GM12874 (cell line): Measurements from ENCODE around the gene C10orf71.

Source experiments
- TF ChIP-seq, protein P1 (sequence below): IDR thresholded peaks from 2 replicates; pipeline ENCODE4 v1.5.1; 2011; ENCODE audit warnings: low read depth, mild to moderate bottlenecking, control low read depth, low read length, moderate library complexity; ENCODE audit not compliant: insufficient read depth

C10orf71 gene

DNA sequence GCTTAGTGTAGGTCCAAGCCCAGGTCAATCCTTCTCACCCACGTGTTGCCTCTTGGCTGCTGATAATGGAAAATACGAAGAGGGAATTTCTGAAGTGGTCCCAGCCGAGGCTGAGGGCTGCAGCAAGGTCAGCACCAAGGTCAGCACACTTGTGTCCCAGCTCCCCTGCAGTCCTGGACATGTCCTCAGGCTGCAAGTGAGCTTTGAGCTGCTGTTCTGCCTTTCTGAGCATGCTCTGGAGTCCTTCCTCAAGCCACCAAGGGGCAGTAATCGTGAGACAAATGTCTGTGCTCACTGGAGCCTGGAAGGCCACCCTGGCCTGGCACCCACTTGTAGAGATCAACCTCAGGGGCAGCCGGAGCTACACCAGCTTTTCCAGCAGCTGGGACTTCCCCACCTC, 68.6 kb downstream of the C10orf71 start:
- TF ChIP-seq, protein P1, sequence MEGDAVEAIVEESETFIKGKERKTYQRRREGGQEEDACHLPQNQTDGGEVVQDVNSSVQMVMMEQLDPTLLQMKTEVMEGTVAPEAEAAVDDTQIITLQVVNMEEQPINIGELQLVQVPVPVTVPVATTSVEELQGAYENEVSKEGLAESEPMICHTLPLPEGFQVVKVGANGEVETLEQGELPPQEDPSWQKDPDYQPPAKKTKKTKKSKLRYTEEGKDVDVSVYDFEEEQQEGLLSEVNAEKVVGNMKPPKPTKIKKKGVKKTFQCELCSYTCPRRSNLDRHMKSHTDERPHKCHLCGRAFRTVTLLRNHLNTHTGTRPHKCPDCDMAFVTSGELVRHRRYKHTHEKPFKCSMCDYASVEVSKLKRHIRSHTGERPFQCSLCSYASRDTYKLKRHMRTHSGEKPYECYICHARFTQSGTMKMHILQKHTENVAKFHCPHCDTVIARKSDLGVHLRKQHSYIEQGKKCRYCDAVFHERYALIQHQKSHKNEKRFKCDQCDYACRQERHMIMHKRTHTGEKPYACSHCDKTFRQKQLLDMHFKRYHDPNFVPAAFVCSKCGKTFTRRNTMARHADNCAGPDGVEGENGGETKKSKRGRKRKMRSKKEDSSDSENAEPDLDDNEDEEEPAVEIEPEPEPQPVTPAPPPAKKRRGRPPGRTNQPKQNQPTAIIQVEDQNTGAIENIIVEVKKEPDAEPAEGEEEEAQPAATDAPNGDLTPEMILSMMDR: no peak

DNA sequence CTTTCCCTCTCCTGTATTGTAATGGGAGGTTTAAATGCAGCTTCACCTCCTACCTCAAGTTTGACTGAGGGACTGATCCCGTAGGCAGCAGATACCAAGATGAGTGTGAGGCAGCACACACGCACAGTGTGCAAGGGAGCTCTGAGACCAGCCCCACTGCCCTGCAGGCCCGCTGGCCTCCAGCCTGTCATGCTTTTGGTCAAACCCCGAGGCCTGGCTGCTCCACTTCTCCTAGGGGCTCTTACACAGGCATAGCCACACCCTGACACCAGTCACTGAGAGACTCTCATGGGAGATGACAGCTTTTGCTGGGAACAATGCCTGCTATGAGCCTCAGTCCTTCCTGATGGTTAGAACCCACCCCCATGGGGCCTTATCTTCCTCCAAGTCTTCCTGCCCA, 69.3 kb downstream of the C10orf71 start:
- TF ChIP-seq, protein P1: no peak

DNA sequence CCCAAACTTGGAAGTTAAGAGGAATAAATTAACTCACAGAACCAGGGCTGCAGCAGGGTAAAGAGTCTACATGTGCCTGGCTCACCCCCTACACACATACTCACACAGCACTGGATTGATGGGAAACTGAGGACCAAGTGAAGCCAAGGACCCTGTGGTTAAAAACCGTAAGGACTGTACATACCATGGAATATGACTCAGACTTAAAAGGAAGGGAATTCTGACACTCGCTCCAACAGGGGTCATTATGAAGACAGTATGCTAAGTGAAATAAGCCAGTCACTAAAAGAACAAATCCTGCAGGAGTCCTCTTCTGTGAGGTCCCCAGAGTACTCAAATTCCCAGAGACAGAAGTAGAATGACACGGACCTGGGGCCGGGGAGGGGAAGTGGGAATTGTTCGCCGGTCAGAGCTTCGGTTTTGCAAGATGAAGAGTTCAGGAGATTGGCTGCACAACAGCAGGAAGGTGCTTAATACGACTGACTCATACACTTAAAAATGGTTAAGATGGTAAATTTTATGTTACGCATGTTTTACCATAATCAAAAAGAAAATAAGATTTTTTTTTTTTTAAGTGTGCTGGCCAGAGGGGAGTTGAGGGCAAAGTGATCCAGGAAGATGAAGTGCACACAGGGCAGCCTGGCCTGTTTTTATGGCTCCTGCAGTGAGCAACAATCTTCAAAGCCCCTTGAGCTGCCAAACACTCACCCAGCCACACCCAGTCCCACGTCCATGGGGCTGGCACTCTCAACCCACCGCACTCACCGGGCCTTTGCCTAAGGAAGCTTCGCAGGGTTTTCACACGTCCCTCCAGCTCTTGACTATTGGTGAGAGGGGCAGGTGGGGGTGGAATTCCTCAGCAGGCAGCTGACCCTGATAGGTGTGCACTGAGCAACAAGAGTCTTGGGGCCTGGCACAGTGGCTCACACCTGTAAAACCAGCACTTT, 70.5 kb downstream of the C10orf71 start:
- TF ChIP-seq, protein P1: no peak

DNA sequence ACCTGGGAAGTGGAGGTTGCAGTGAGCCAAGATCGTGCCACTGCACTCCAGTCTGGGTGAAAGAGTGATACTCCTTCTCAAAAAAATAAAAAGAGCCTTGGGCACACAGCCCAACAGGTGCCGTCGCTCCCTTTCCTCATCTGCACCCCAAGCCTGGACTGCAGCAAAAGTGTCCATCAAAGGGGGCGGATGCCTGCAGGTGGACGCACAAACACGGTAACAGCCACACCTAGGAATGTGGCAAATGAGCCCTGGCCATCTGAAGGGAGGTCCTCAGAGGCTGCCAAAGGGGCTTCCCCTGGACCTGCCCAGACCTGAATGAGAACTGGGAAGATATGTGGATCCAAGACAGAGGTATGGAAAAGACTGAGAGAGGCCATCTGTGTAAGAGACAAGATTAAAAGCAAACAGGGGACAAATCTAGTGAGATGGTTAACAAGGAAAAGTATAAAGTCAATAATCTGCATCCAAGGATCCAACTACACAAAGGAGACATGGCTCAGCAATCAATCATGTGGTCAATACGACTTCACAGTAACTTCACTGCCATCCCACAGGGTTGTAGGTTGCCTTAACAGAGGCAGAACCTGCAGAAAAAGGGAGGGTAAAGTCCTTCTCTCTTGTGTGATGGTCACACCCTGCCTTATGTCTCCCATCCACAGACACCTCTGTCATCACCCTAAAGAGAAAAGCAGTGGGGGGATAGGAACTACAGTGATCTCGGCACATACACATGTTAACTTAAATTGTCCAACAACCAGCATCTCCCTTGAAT, 71.5 kb downstream of the C10orf71 start:
- TF ChIP-seq, protein P1: no peak

DNA sequence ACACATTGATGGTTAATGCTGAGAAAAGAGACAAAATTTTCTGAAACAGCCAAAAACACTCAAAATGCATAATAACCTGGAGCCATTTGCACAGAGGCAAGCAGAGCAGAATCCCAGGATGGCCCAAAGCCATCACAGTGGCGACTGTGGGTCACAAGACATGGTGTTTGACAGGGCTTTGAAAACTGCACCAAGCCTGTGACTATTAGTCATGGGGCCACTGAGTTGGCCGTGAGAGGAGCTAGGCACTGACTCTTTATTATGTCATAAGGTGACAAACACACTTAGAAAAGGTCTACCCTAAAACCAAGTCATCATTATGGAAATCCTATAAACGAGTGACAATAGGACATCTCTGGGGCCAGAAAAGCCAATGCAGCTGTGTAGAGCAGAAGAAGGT, 73.0 kb downstream of the C10orf71 start:
- TF ChIP-seq, protein P1: no peak

DNA sequence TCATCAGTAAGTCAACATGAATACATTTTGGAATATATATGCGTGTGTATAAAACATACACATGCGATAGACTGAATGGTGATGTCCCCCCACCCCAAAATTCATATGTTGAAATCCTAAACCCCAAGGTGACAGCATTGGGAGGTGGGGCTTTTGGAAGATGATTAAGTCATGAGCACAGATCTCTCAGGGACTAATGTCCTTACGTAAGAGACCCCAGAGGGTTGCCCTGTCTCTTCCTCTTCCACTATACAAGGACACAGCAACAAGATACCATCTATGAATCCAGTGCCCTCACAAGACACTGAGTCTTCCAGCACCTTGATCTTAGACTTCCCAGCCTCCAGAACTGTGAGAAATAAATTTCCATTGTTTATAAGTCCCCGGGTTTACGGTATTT, 74.4 kb downstream of the C10orf71 start:
- TF ChIP-seq, protein P1: no peak

DNA sequence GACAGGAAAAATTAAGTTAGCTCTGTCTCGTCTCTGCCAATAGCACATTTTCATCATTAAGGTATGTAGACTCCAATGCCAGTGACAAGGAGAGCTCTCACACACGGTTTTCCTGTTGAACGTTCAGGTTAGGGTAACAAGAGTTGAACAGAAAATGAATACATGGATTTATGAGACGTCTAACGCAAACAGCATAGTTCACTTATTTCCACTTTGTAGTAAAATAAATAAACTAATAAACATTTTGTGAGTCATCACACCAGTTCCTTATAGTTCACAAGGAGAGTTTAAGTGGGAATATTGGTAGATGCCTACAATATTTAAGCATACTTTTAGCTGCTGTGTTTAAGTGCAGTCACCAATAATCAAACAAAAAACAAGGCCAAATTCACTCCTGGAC, 75.8 kb downstream of the C10orf71 start:
- TF ChIP-seq, protein P1: no peak
